ENCODE data around the gene TSEN34.
"Not testable (repeated sequence)": the region's sequence is repeated elsewhere in the genome, so short reads cannot be mapped to it uniquely, and the experiment has no call there.

TSEN34 gene

DNA sequence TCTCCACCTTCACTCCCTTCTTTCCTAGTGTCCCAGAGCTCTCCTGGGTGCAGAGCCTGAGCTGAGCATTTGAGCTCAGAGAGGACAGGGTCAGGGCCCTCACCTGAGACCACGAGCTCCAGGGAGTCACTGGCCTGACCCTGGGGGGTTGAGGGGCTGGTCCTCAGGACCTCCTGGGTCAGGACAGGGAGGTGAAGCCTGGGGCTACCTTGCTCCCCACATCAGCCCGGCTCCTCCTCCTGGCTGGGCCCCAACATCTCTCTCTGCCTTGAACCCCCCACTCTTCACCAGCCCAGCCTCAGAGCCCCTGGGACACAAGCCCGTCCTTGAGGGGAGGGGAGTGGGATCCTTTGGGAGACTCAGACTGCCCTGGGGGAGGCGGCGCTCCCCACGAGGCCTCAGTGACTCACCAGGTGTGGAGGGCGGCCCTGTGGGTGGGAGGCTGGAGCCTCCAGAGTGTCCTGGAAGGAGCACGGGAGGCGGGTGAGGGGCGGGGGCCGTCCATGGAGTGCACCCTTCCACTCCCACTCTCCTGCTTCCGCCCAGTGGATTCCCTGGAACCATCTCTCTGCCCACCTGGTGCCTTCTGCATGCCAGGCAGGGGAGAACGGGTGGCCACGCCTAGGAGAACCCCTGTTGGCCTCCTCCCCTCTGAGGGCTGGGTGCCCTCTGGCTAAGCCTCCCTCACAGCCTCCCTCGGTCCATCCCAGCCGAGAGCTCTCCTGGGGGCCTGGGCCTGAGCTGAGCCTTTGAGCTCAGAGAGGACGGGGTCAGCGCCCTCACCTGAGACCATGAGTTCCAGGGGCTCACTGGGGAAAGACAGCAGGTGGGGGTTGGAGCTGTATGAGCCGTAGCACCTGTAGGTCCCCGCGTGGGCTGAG lies 48.6 kb downstream of the TSEN34 start:
- DNase-seq (ENCODE audit: low read depth in 2 of 2) = not testable (repeated sequence)

GRCh38 chr19:54240372-54241336 lies 49.5 kb downstream of the TSEN34 start:
- not testable (repeated sequence) for DNase-seq (ENCODE audit: low read depth in 2 of 2)

- DNase-seq (ENCODE audit: low read depth in 2 of 2) = not testable (repeated sequence)
Measured at GRCh38 chr19:54242234-54242633, 51.1 kb downstream of the TSEN34 start.

DNA sequence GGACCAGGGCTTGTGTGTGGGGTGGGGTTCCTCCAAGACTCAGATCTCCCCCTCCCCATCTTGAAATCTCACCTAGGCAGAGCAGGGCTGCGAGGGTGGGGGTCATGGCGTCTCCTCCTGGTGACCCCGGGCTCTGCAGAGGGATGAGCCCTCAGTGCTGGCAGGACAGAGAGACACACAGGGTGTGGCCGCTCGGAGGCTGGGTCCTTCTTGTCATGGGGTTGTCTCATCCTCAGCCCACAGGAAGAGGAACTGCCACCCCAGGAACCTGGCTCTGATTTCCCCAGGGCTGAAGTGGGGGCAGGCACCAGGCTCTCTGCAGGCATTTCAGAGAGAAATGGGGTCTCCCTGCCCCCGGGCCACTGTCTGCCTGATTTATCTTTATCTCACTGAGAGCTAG lies 51.5 kb downstream of the TSEN34 start, which contains the start of gene LILRA6:
Gene LILRA6, minus strand, starts transcription at position 145 of the 400 bp plus-strand sequence.
- DNase-seq (ENCODE audit: low read depth in 2 of 2) = not testable (repeated sequence)

DNA sequence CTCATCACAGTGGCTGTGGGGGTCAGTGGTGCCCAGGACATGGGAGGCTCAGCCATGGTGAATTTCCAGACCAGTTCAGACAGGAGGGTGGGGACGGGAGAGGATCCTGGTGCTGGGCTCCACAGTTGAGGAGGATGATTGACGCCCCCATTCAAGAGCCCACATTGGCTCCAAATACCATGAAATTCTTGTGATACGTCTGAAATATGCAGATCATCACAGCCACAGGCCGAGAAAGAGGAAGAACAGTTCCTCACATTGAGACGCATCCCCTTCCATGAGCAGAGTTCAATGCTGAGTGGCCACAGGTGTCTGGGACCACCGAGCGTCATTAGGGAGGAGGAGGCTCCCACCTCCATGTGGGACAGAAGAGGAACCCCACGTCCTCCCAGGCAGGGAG lies 52.7 kb downstream of the TSEN34 start:
- not testable (repeated sequence) for DNase-seq (ENCODE audit: low read depth in 2 of 2)
